OCI-LY1 (cell line): ENCODE results near the gene MAMDC2.

Experiments
- CTCF ChIP-seq: fragments of 200-600 bp; sonication (generic), shearing (Covaris generic); IDR thresholded peaks from 2 replicates; pipeline ENCODE4 v1.5.1; 2017; ENCODE audit warnings: mild to moderate bottlenecking, antibody characterized with exemption, low read length, moderate library complexity, mixed read lengths
- EZH2 ChIP-seq: fragments of 200-600 bp; sonication (generic), shearing (Covaris generic); IDR thresholded peaks from 2 replicates; pipeline ENCODE4 v1.8.0; 2017; ENCODE audit warnings: borderline replicate concordance, mixed run types, mild to moderate bottlenecking, antibody characterized with exemption, low read length, moderate library complexity, mixed read lengths

GRCh38 chr9:70130266-70130665 lies 86.6 kb downstream of the MAMDC2 start:
- TF ChIP-seq CTCF (no peak), EZH2 (no peak)
